HepG2 (cell line): ENCODE results near the gene SECTM1. TPM values are rescaled to one million over a fixed set of nuclear protein-coding genes. Genes with fewer than 3 reads are reported as not detected.
A peak's percentile ranks its signal among the peaks of the same experiment; 100 is the strongest.

Experiments
- ATF2 ChIP-seq: sonication (generic); formaldehyde crosslinking; IDR thresholded peaks from 2 replicates; pipeline ENCODE4 v1.4.0; 2020; ENCODE audit warnings: missing genetic modification reagents
- BCL6 ChIP-seq: IDR thresholded peaks from 2 replicates; pipeline ENCODE4 v1.6.1; 2016; ENCODE audit warnings: missing genetic modification reagents, missing compliant biosample characterization
- CBX1 ChIP-seq: IDR thresholded peaks from one replicate; pipeline ENCODE4 v1.6.1; 2016; ENCODE audit warnings: antibody characterized with exemption, low read depth
- DMAP1 ChIP-seq: IDR thresholded peaks from 2 replicates; pipeline ENCODE4 v1.6.1; 2016
- DRAP1 ChIP-seq: IDR thresholded peaks from 2 replicates; pipeline ENCODE4 v1.6.1; 2016; ENCODE audit warnings: missing genetic modification reagents, missing compliant biosample characterization
- E2F5 ChIP-seq: sonication (generic); formaldehyde crosslinking; conservative IDR thresholded peaks from 2 replicates; pipeline ENCODE4 v1.4.0; 2020; ENCODE audit warnings: missing genetic modification reagents
- EEA1 ChIP-seq: sonication (generic); formaldehyde crosslinking; IDR thresholded peaks from 2 replicates; pipeline ENCODE4 v1.5.1; 2020; ENCODE audit warnings: mild to moderate bottlenecking, missing genetic modification reagents, borderline replicate concordance
- FOXK1 ChIP-seq: sonication (generic); formaldehyde crosslinking; IDR thresholded peaks from 2 replicates; pipeline ENCODE4 v1.4.0; 2020; ENCODE audit warnings: low read depth, missing genetic modification reagents, borderline replicate concordance
- HCFC1 ChIP-seq: fragments of 150-350 bp; IDR thresholded peaks from 2 replicates; pipeline ENCODE4 v1.6.1; 2014; ENCODE audit warnings: low read depth, low read length
- IKZF5 ChIP-seq: IDR thresholded peaks from 2 replicates; pipeline ENCODE4 v1.6.1; 2018; ENCODE audit warnings: missing genetic modification reagents, mild to moderate bottlenecking, missing compliant biosample characterization
- KDM5B ChIP-seq: sonication (generic); formaldehyde crosslinking; IDR thresholded peaks from 2 replicates; pipeline ENCODE4 v1.4.0; 2020; ENCODE audit warnings: missing genetic modification reagents, mild to moderate bottlenecking, borderline replicate concordance
- KDM6A ChIP-seq: IDR thresholded peaks from 2 replicates; pipeline ENCODE4 v1.6.1; 2016; ENCODE audit warnings: low read depth
- KLF15 ChIP-seq: sonication (generic); formaldehyde crosslinking; IDR thresholded peaks from 2 replicates; pipeline ENCODE4 v1.8.1; 2023; ENCODE audit warnings: borderline replicate concordance, mild to moderate bottlenecking, inconsistent platforms, missing genetic modification reagents, mixed read lengths
- NFATC3 ChIP-seq: sonication (generic); formaldehyde crosslinking; IDR thresholded peaks from 2 replicates; pipeline ENCODE4 v1.5.1; 2020; ENCODE audit warnings: mild to moderate bottlenecking, missing genetic modification reagents
- RNF2 ChIP-seq: fragments of 450-650 bp; conservative IDR thresholded peaks from 2 replicates; pipeline ENCODE4 v1.6.1; 2016; ENCODE audit warnings: low read depth
- SOX13 ChIP-seq, 3 experiments: fragments of 450-650 bp in 1 of 3; sonication (generic) in 1 of 3; formaldehyde crosslinking in 1 of 3; IDR thresholded peaks in 2 of 3; conservative IDR thresholded peaks in 1 of 3; 2 replicates each; pipeline versions ENCODE4 v1.5.0 to v1.6.1; 2016 to 2020; ENCODE audit warnings: antibody characterized with exemption in 1 of 3, mild to moderate bottlenecking in 1 of 3, missing compliant biosample characterization in 1 of 3, missing genetic modification reagents in 1 of 3, moderate library complexity in 1 of 3
- TBX2 ChIP-seq: sonication (generic); formaldehyde crosslinking; IDR thresholded peaks from 2 replicates; pipeline ENCODE4 v1.5.0; 2020; ENCODE audit warnings: missing genetic modification reagents, mild to moderate bottlenecking, borderline replicate concordance
- THAP7 ChIP-seq: sonication (generic); formaldehyde crosslinking; IDR thresholded peaks from 2 replicates; pipeline ENCODE4 v1.8.1; 2023; ENCODE audit warnings: mild to moderate bottlenecking, missing genetic modification reagents
- YY1 ChIP-seq: IDR thresholded peaks from 2 replicates; pipeline ENCODE4 v1.6.1; 2011; ENCODE audit warnings: low read length, low read depth, moderate library complexity, mild to moderate bottlenecking; ENCODE audit not compliant: insufficient read depth, insufficient replicate concordance
- ZNF124 ChIP-seq: sonication (generic); formaldehyde crosslinking; IDR thresholded peaks from 2 replicates; pipeline ENCODE4 v1.4.0; 2020; ENCODE audit warnings: missing genetic modification reagents
- ZNF224 ChIP-seq: sonication (generic); formaldehyde crosslinking; IDR thresholded peaks from 2 replicates; pipeline ENCODE4 v1.5.0; 2020; ENCODE audit warnings: mild to moderate bottlenecking, missing genetic modification reagents
- ZNF3 ChIP-seq: IDR thresholded peaks from 2 replicates; pipeline ENCODE4 v1.7.0; 2017; ENCODE audit warnings: inconsistent platforms
- ZNF331 ChIP-seq: sonication (generic); formaldehyde crosslinking; IDR thresholded peaks from 2 replicates; pipeline ENCODE4 v1.4.0; 2020; ENCODE audit warnings: missing genetic modification reagents
- ZNF333 ChIP-seq: sonication (generic); formaldehyde crosslinking; IDR thresholded peaks from 2 replicates; pipeline ENCODE4 v1.4.0; 2020; ENCODE audit warnings: mild to moderate bottlenecking, missing genetic modification reagents, borderline replicate concordance
- ZNF619 ChIP-seq: sonication (generic); formaldehyde crosslinking; IDR thresholded peaks from 2 replicates; pipeline ENCODE4 v1.4.0; 2020; ENCODE audit warnings: mild to moderate bottlenecking, missing genetic modification reagents
- ZNF713 ChIP-seq: sonication (generic); formaldehyde crosslinking; IDR thresholded peaks from 2 replicates; pipeline ENCODE4 v1.4.0; 2020; ENCODE audit warnings: mild to moderate bottlenecking, missing genetic modification reagents
- ZSCAN20 ChIP-seq: sonication (generic); formaldehyde crosslinking; IDR thresholded peaks from 2 replicates; pipeline ENCODE4 v1.4.0; 2020; ENCODE audit warnings: missing genetic modification reagents, mild to moderate bottlenecking, borderline replicate concordance
- polyA plus RNA-seq, 8 experiments: library from polyadenylated mRNA; depleted of rRNA in 3 of 8; stranded (reverse) in 7 of 8; unstranded in 1 of 8; fragments of >200 nt; fragmentation: Illumina TruSeq in 4 of 8; extraction: Trizol in 4 of 8; gene quantifications; 2 replicates each; pipeline versions ENCODE4 v1.2.1 to v1.2.3, GENCODE V29; 2011 to 2016; ENCODE audit warnings: low read depth in 4 of 8, missing spikeins in 1 of 8, mixed read lengths in 1 of 8; ENCODE audit not compliant: insufficient read depth in 1 of 8
- total RNA-seq, 5 experiments: library from RNA; depleted of rRNA; stranded (reverse); fragments of >200 nt; fragmentation: Illumina TruSeq; extraction: Trizol; gene quantifications; 2 replicates each; pipeline ENCODE4 v1.2.3, GENCODE V29; 2016; ENCODE audit warnings: low read depth in 1 of 5

Gene SECTM1
- total and polyA plus RNA-seq, 2 of the 13 experiments (the other 11 are each of a cell fraction or from before 2014, with no cell fraction given) = 3.5 to 5.3 TPM

GRCh38 chr17:82300707-82301270 lies 32.8 kb downstream of the SECTM1 start (continued):
- TF ChIP-seq EEA1 (CRISPR knock-in tag) (no peak), ZNF224 (no peak), KLF15 (CRISPR knock-in tag) (no peak), ZNF713 (0 out of 2 replicates have a peak, but pooled peaks have one; percentile 93), YY1 (peak; percentile 61), KDM5B (CRISPR knock-in tag) (peak; percentile 64), ZSCAN20 (CRISPR knock-in tag) (0 out of 2 replicates have a peak, but pooled peaks have one; percentile 23), SOX13 (IDR thresholded peaks at IDR 0.05) (no peak), SOX13 (CRISPR knock-in tag; conservative IDR thresholded peaks at IDR 0.05 in 1 of 2, IDR thresholded peaks at IDR 0.05 in 1 of 2) (peak in 1 of 2 experiments; percentile 44; a peak in 1 of 4 replicates), FOXK1 (no peak), DRAP1 (CRISPR knock-in tag) (peak; percentile 34; the same call in 1 of the 2 replicates), NFATC3 (CRISPR knock-in tag) (no peak), ATF2 (CRISPR knock-in tag) (peak; percentile 17; the same call in 1 of the 2 replicates), THAP7 (no peak), ZNF333 (no peak), TBX2 (CRISPR knock-in tag) (peak; percentile 62), E2F5 (CRISPR knock-in tag) (no peak), ZNF331 (CRISPR knock-in tag) (peak; percentile 62; the same call in 1 of the 2 replicates), ZNF619 (CRISPR knock-in tag) (peak; percentile 42; the same call in 1 of the 2 replicates), ZNF3 (no peak), RNF2 (0 out of 2 replicates have a peak, but pooled peaks have one; percentile 45), CBX1 (peak; percentile 47), IKZF5 (peak; percentile 19; the same call in 1 of the 2 replicates), KDM6A (no peak), HCFC1 (no peak), BCL6 (CRISPR knock-in tag) (peak; percentile 40; the same call in 1 of the 2 replicates), ZNF124 (CRISPR knock-in tag) (no peak), DMAP1 (no peak)
